ENCODE results near the gene BAHCC1. TPM values are rescaled to one million over a fixed set of nuclear protein-coding genes. Genes with fewer than 3 reads are reported as not detected.

The BAHCC1 gene
- total and polyA plus RNA-seq, 9 of the 15 experiments (the other 6 are each of a cell fraction or from before 2014, with no cell fraction given) = 0.14 to 26.9 (median 5.0) TPM

- FAIRE-seq (no peak), DNase-seq (ENCODE audit: extremely low read depth in 1 of 4, low spot score in 3 of 4) (no peak), ATAC-seq (no peak)
- Histone ChIP-seq H3K4me2 (ENCODE audit: insufficient read depth, low read length) (no peak overlapping the region), H3K79me2 (ENCODE audit: control insufficient read depth, insufficient read depth, low read length) (no peaks in the 10 kb centered on the region), H3K9me1 (ENCODE audit: control insufficient read depth, insufficient read depth, low read length) (no peaks in the 10 kb centered on the region), H3K27me3 (ENCODE audit: control insufficient read depth in 2 of 2, insufficient read depth in 2 of 2, low read length in 2 of 2) (no peaks in the 10 kb centered on the region), H3K27ac (ENCODE audit: extremely low read depth, low read depth, low read length) (no peak overlapping the region), H3K9ac (ENCODE audit: insufficient read depth in 1 of 2, low read depth in 2 of 2, low read length in 2 of 2) (no peak overlapping the region; a peak in 1 of 4 replicates), H4K20me1 (replicated peaks; ENCODE audit: control insufficient read depth, insufficient read depth, low read length) (no peaks in the 10 kb centered on the region; the same call in 1 of the 2 replicates), H3K9me3 (replicated peaks; ENCODE audit: control insufficient read depth, insufficient read depth, low read depth, low read length) (no peaks in the 10 kb centered on the region), H3K36me3 (ENCODE audit: control insufficient read depth, insufficient read depth, low read length) (no peaks in the 10 kb centered on the region), H2AFZ (ENCODE audit: low read depth, low read length) (no peak overlapping the region), H3K4me1 (replicated peaks in 1 of 2; ENCODE audit: control insufficient read depth in 2 of 2, insufficient read depth in 2 of 2, low read length in 2 of 2) (peaks cover 0 to 76% of the 10 kb centered on the region in 2 experiments; a peak in 2 of 5 replicates), H3K4me3 (no peak overlapping the region)
- 87% methylated on average over 12 of the region's 17 CpGs for WGBS (ENCODE audit: insufficient coverage, low coverage, missing lambda C conversion rate)
- POLR2A ChIA-PET = no interaction called here
- CTCF ChIA-PET (ENCODE audit: low intra/inter-chr PET ratio) = no interaction called here
- BruUV-seq (replicated peaks) = no TSS peak
- in situ Hi-C loops (cut with MboI) = no loop called here
- intact Hi-C loops (cut with micrococcal nuclease) = no loop called here
- TF ChIP-seq SIX5 (IDR thresholded peaks at IDR 0.05; ENCODE audit: borderline replicate concordance in 1 of 2, insufficient read depth in 1 of 2, low read depth in 1 of 2, low read length in 2 of 2) (no peak), FOXA3 (CRISPR knock-in tag; conservative IDR thresholded peaks at IDR 0.05 in 1 of 2, IDR thresholded peaks at IDR 0.05 in 1 of 2) (no peak)
These were observed 47.5 kb downstream of the BAHCC1 start for GRCh38 chr17:81442791-81443190.

- intact Hi-C loops (cut with micrococcal nuclease) (no loop called here), in situ Hi-C loops (cut with MboI) (no loop called here)
- Histone ChIP-seq H3K27ac (ENCODE audit: extremely low read depth, low read depth, low read length) (no peak overlapping the region), H3K4me1 (replicated peaks in 1 of 2; ENCODE audit: control insufficient read depth in 2 of 2, insufficient read depth in 2 of 2, low read length in 2 of 2) (peaks cover 0 to 78% of the 10 kb centered on the region in 2 experiments; a peak in 2 of 5 replicates), H3K9ac (ENCODE audit: insufficient read depth in 1 of 2, low read depth in 2 of 2, low read length in 2 of 2) (peak overlapping the region in 1 of 2 experiments; percentile 4; a peak in 1 of 4 replicates), H2AFZ (ENCODE audit: low read depth, low read length) (no peak overlapping the region), H3K4me3 (no peak overlapping the region), H3K36me3 (ENCODE audit: control insufficient read depth, insufficient read depth, low read length) (no peaks in the 10 kb centered on the region), H3K4me2 (ENCODE audit: insufficient read depth, low read length) (no peak overlapping the region), H4K20me1 (replicated peaks; ENCODE audit: control insufficient read depth, insufficient read depth, low read length) (no peaks in the 10 kb centered on the region; the same call in 1 of the 2 replicates), H3K9me1 (ENCODE audit: control insufficient read depth, insufficient read depth, low read length) (no peaks in the 10 kb centered on the region), H3K9me3 (replicated peaks; ENCODE audit: control insufficient read depth, insufficient read depth, low read depth, low read length) (no peaks in the 10 kb centered on the region), H3K27me3 (ENCODE audit: control insufficient read depth in 2 of 2, insufficient read depth in 2 of 2, low read length in 2 of 2) (no peaks in the 10 kb centered on the region), H3K79me2 (ENCODE audit: control insufficient read depth, insufficient read depth, low read length) (no peaks in the 10 kb centered on the region)
- no TSS peak for BruUV-seq (replicated peaks)
- WGBS (ENCODE audit: insufficient coverage, low coverage, missing lambda C conversion rate) = 84% methylated on average over 14 of the region's 20 CpGs
- TF ChIP-seq PHB2 (IDR thresholded peaks at IDR 0.05; ENCODE audit: low read depth) = no peak
- TF ChIP-seq ZNF655 (CRISPR knock-in tag; IDR thresholded peaks at IDR 0.05) = no peak
- TF ChIP-seq RUNX1 (IDR thresholded peaks at IDR 0.05; ENCODE audit: low read depth) = no peak
- TF ChIP-seq CBX1 (IDR thresholded peaks at IDR 0.05; ENCODE audit: low read depth) = no peak
- POLR2A ChIA-PET = no interaction called here
- DNase-seq (ENCODE audit: extremely low read depth in 1 of 4, low spot score in 3 of 4) (no peak), ATAC-seq (no peak), FAIRE-seq (no peak)
- CTCF ChIA-PET (ENCODE audit: low intra/inter-chr PET ratio) = no interaction called here
These were observed 48.0 kb downstream of the BAHCC1 start for GRCh38 chr17:81443269-81443668.
